Stomach smooth muscle (tissue), 2 donors: ENCODE measurements around the gene SMARCA2.

Experiments used
- H3K27ac ChIP-seq: one replicate; pipeline ENCODE4 v1.7.0; 2013; ENCODE audit warnings: mild to moderate bottlenecking, low read length, inconsistent platforms
- H3K27me3 ChIP-seq, 2 donors: one replicate each; pipeline ENCODE4 v1.7.0; 2013; ENCODE audit warnings: low read length in 2 of 2; ENCODE audit not compliant: insufficient read depth in 2 of 2, control insufficient read depth in 1 of 2
- H3K36me3 ChIP-seq, 2 donors: one replicate each; pipeline ENCODE4 v1.7.0; 2013; ENCODE audit warnings: low read length in 2 of 2; ENCODE audit not compliant: control insufficient read depth in 2 of 2, insufficient read depth in 2 of 2
- H3K4me1 ChIP-seq: one replicate; pipeline ENCODE4 v1.7.0; 2013; ENCODE audit warnings: low read length; ENCODE audit not compliant: control insufficient read depth, insufficient read depth
- H3K4me3 ChIP-seq, 2 donors: one replicate each; pipeline ENCODE4 v1.7.0; 2013; ENCODE audit warnings: low read length in 2 of 2
- H3K9ac ChIP-seq, 2 donors: one replicate each; pipeline ENCODE4 v1.7.0; 2013; ENCODE audit warnings: low read length in 2 of 2, mild to moderate bottlenecking in 1 of 2
- H3K9me3 ChIP-seq, 2 donors: one replicate each; pipeline ENCODE4 v1.7.0; 2013; ENCODE audit warnings: low read length in 2 of 2; ENCODE audit not compliant: control insufficient read depth in 2 of 2
- donor health status: healthy.
- donor health status: Pancreatic carcinoma.

SMARCA2 gene

DNA sequence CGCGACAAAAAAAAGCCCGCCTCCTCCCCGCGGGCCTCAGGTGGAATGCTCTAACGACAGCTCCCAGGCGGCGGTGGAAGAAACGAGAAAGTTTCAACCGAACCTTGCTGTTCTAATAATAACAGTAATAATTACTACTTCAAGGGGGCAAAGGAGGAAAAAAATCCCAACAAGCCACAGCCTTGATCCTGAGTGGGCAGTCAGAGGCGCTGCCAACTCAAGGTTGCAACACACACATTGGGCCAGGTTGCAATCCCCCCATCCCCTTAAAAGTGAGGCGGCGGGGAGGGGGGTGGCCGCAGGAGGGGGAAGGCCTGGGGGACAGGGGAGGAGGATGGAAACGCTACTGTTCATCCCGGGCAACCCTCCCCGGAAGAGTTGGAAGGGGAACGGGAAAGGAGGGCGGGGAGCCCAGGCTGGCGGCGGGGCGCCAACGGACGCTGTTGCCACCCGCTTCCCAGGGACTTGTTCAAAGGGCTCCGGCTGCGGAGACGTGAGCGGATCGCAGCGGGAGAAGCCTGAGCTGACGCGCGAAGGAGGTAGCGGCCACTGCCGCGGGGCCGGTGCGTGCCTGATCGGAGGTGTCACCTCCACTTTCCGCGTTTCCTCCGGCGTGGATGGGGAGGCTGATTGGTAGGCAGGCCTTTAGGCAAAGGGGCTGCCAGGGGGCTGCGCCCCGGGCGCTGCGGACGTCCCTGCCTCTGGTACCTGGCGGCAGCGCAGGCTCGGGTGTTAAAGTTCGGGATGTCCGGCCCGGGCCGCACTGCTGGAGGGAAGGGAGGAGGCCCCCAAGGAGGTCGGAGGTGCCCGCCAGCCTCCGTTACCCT is 647 bp downstream of the SMARCA2 start:
- H3K9me3 ChIP-seq: no peaks in the 10 kb centered on the region
- H3K4me3 ChIP-seq: peak overlapping the region; percentile 90 to 91
- no peaks in the 10 kb centered on the region for H3K27me3 ChIP-seq
- H3K4me1 ChIP-seq: peaks cover 13% of the 10 kb centered on the region
- no peaks in the 10 kb centered on the region for H3K36me3 ChIP-seq
- H3K27ac ChIP-seq: peak overlapping the region; percentile 92
- peak overlapping the region; percentile 87 to 95 for H3K9ac ChIP-seq

DNA sequence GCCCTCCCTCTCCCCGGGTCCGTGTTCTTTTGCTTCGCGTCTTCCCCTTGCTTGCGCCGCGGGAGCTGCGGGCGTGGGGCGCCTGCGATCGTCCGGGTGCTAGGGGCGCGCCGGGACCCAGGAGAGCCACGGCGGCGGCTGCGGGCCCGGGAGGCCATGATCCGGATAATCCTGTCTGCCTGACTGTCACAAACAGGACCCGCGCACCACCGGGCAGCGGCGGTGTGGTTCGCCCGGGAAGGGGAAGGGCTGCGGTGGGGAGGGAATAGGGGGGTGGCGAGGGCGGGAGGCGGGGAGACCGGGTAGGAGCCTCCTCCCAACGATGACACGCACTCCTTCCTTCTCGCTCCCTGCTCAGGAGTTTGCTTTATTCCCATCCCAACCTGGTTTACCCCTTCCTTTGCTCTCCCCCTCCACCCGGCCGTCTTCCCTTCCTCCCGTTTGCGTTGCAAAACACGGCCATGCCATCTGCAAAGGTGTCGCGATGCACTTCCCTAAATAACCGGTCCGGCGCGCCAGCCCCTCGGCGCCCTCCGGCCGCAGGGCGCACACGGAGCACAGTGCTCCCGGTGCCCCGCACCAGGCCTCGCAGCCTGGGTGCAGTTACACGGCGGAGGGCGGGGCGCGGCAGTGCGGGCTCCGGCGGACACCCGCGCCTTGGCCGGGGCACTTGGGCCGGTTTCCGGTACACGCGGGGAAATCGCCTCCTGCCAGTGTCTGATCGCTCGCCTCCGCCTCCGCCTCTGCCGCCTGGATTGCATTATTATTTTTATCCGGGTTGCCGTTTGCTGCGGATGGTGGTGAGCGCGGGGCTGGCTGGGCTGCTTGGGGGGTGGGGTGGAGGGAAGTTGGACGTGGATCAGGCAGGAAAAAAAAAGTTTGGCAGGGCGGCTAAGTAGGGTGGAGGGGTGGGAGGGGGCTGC is 1.5 kb downstream of the SMARCA2 start:
- Histone ChIP-seq H3K9me3 (no peaks in the 10 kb centered on the region), H3K4me1 (peaks cover 13% of the 10 kb centered on the region)

DNA sequence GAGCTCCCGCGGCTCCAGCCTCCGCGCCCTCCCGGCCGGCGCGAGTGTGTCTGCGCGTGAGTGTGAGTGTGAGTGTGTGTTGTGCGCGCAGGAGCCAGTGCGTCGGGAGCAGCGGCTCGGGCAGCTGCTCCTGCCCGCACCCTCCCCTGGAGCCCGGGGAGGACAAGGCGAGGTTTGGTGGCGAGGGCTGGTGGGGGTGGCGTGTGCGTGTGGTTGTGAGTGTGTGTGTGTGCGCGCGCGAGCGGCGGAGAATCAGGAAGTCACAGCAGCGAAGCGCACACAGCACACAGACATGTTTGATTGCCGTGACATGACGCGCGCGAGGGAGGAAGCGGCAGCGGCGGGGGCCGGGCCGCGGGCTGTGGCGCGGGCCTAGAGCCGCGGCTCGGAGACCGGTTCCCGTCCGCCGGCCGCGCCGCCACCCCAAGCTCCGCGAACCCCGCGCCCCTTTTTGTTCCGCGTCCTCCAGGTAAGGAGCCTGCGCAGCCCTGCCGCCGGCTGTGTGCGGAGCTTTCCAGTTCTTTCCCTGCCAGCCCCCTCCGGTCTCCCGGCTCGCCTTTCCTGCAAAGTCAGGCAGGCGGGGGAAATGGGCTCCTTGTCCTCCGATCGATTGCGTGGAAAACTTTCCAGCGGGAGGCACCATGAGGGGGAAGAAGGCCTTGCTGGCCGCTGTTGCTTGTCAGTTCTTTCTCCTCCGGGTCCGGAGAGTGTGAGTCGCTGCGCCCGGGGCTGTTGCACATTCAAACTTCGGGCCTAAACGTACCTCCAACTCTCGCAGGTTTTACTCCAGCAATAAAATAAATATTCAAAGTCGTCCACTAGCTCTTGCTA is 2.4 kb downstream of the SMARCA2 start:
- Histone ChIP-seq H3K9ac (peak overlapping the region; percentile 84 to 95), H3K9me3 (no peaks in the 10 kb centered on the region), H3K4me3 (peak overlapping the region; percentile 90 to 91), H3K27me3 (no peaks in the 10 kb centered on the region), H3K4me1 (peaks cover 13% of the 10 kb centered on the region), H3K27ac (peak overlapping the region; percentile 92), H3K36me3 (no peaks in the 10 kb centered on the region)

More for the DNA sequence above, 1.5 kb downstream of the SMARCA2 start:
- Histone ChIP-seq H3K9ac (peak overlapping the region; percentile 87 to 95), H3K27me3 (no peaks in the 10 kb centered on the region), H3K4me3 (peak overlapping the region; percentile 90 to 91), H3K27ac (peak overlapping the region; percentile 92), H3K36me3 (no peaks in the 10 kb centered on the region)

DNA sequence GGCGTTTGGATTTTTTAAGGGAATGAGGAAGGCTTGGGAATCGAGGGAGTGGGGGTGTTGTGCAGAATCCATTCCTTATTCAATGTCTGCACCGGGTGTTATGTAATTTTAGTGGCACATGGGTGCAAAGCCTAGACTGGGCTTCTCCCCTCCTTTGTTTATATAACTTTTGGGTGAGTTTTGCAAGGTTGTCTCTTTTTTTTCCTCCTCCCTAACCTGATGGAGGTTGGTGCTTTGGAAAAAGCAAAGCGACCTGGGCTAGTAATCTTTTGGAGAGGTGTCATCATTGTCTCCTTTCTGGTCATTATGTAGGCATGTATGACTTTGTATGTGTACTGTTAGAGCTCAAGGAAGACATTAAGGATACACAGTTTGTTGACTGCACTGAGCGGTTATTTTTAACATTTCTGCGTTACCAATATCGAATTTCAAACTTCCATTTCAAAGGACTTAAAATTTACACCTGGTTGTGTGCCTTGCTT is 3.1 kb downstream of the SMARCA2 start:
- Histone ChIP-seq H3K27ac (peak overlapping the region; percentile 92), H3K27me3 (no peaks in the 10 kb centered on the region), H3K4me1 (peaks cover 13% of the 10 kb centered on the region), H3K4me3 (peak overlapping the region; percentile 90 to 91), H3K9ac (peak overlapping the region; percentile 84 to 95), H3K9me3 (no peaks in the 10 kb centered on the region), H3K36me3 (no peaks in the 10 kb centered on the region)

DNA sequence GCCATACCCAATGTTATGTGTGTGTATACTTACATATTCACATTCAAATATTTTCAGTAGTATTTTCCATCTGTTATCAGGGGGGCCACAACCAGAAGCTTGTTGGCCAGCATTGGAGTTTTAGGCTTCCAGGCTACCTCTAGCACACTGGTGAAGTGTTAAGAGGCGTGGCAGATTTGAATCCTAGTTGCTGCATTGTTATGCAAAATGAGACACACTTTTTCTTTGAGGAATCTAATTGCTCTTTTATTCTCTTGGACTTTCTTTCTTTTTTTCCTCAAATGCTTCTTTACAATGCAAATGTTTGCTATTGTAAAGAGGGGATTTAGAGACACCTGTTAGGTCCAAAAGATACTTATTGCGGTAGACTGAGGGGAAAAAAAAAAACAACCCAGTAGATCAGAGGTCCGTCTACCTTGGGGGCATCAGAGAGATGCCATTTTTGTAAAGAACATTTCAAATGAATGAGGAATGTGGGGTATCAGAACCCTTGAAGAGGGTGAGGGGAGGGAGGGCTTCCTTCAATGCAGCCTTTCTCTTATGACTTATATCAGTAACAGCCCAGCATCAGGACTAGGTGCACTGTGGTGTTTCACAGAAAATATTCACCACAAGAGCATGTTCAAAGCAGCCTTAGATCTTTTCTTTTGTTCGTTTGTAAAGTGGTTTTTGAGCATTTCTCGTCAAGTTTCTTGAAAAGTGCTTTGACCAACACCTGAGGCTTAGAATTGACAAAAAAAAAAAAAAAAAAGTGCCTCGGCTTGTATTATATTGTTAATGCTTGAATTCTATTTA is 3.8 kb downstream of the SMARCA2 start:
- Histone ChIP-seq H3K9me3 (no peaks in the 10 kb centered on the region), H3K9ac (peak overlapping the region in 1 of 2 donors; percentile 95), H3K4me1 (peaks cover 19% of the 10 kb centered on the region), H3K36me3 (no peaks in the 10 kb centered on the region), H3K27me3 (no peaks in the 10 kb centered on the region), H3K27ac (peak overlapping the region; percentile 92), H3K4me3 (peak overlapping the region; percentile 90 to 91)

DNA sequence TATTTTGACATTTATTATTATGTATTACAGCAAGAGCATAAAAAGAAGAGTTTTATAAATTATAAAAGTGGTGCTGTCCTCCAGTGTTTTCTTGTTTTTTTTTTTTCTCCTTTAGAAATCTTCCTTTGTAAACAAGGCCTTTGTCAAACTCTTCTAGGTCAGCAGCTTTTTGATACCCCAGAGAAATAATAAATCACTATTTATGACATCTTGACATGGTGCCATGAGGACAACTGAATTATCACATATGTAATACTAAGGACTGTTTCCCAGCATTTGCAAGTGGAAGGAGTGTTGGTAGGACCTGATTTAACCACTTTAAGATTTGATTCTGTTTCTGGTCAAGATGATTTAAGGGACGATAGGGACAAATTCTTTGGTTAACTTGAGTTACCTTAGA is 4.6 kb downstream of the SMARCA2 start:
- peak overlapping the region in 1 of 2 donors; percentile 23 for H3K9ac ChIP-seq
- peaks cover 26% of the 10 kb centered on the region for H3K4me1 ChIP-seq
- H3K27me3 ChIP-seq: no peaks in the 10 kb centered on the region
- H3K36me3 ChIP-seq: no peaks in the 10 kb centered on the region
- H3K4me3 ChIP-seq: no peak overlapping the region
- H3K9me3 ChIP-seq: no peaks in the 10 kb centered on the region
- H3K27ac ChIP-seq: no peak overlapping the region

DNA sequence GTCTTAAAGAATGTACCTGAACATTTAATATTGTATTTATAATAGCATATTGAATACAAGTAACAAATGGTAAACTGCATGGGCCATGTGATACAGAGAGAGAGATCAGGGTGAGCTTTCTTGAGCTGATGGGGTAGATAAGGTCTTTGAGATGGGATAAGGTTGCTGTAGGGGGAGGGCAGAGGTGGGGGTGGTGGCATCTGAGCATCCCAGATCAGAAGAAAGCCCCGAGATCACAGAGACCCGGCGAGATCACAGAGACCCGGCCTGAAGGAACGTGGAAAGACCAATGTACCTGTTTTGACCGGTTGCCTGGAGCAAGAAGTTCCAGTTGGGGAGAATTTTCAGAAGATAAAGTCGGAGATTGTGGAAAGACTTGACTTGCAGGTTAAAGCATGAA is 6.6 kb downstream of the SMARCA2 start:
- Histone ChIP-seq H3K27me3 (no peaks in the 10 kb centered on the region), H3K27ac (no peak overlapping the region), H3K36me3 (no peaks in the 10 kb centered on the region), H3K4me3 (no peak overlapping the region), H3K9ac (no peak overlapping the region), H3K9me3 (no peaks in the 10 kb centered on the region), H3K4me1 (peaks cover 34% of the 10 kb centered on the region)

DNA sequence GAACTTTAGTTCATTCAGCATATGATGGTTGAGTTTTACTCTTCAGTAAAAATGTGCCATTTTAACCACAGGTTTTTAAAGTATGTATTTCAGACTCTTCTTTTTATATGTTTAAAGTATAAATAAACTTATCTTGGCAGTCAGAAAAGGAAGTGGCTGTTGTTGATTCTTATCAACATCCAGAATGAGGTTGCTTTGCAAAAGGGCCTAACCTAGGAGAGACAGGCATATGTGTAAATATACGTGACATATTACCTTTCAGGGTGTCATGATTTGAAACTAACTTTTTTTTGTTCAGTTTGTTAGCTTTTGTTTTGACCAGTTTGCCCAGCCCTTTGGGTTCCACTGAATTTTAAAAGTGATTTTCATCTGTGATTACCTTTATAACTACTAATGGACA is 7.4 kb downstream of the SMARCA2 start:
- no peaks in the 10 kb centered on the region for H3K9me3 ChIP-seq
- H3K4me3 ChIP-seq: no peak overlapping the region
- H3K36me3 ChIP-seq: no peaks in the 10 kb centered on the region
- H3K27ac ChIP-seq: peak overlapping the region; percentile 49
- H3K4me1 ChIP-seq: peaks cover 34% of the 10 kb centered on the region
- H3K27me3 ChIP-seq: no peaks in the 10 kb centered on the region
- H3K9ac ChIP-seq: no peak overlapping the region

DNA sequence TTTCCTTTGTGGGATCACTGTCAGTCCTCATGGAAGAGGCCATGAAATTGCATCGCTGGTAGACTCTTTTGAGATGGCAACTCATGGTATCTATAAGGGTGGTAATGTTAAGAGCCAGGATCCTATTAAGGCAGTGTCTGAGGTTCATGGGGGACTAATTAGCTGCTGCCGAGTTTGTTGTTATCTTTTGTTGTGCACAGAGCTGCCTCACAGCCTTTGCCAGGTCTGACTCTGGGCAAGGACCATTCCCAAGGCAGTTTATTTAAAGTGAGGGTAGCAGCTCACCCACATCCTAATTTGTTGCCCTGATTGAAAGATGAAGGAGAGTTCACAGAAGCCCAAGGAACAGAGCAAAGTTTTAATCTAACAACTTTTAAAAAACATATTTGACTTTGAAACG is 7.9 kb downstream of the SMARCA2 start:
- Histone ChIP-seq H3K27ac (peak overlapping the region; percentile 49), H3K27me3 (no peaks in the 10 kb centered on the region), H3K9ac (peak overlapping the region; percentile 6 to 12), H3K4me1 (peaks cover 37% of the 10 kb centered on the region), H3K4me3 (peak overlapping the region; percentile 18 to 36), H3K36me3 (no peaks in the 10 kb centered on the region), H3K9me3 (no peaks in the 10 kb centered on the region)
